ENCODE measurements around the gene FHIP1B.
"Not testable (repeated sequence)": the region's sequence is repeated elsewhere in the genome, so short reads cannot be mapped to it uniquely, and the experiment has no call there.

Gene FHIP1B

GRCh38 chr11:6258141-6258540, 23.7 kb upstream of the FHIP1B start:
- no peaks in the 10 kb centered on the region for H3K9me3 ChIP-seq
- no peak overlapping the region for H3K27ac ChIP-seq
- no peak for TF ChIP-seq CTCF (IDR thresholded peaks at IDR 0.05)
- H3K4me3 ChIP-seq (ENCODE audit: low read depth in 1 of 2, low read length in 1 of 2), result no peak overlapping the region
- H3K4me1 ChIP-seq (ENCODE audit: control insufficient read depth in 1 of 2, insufficient read depth in 1 of 2, low read depth in 1 of 2, low read length in 1 of 2), result peaks cover 13 to 15% of the 10 kb centered on the region in 2 experiments
- peaks cover 88% of the 10 kb centered on the region for H3K27me3 ChIP-seq
- H3K36me3 ChIP-seq, result no peaks in the 10 kb centered on the region

DNA sequence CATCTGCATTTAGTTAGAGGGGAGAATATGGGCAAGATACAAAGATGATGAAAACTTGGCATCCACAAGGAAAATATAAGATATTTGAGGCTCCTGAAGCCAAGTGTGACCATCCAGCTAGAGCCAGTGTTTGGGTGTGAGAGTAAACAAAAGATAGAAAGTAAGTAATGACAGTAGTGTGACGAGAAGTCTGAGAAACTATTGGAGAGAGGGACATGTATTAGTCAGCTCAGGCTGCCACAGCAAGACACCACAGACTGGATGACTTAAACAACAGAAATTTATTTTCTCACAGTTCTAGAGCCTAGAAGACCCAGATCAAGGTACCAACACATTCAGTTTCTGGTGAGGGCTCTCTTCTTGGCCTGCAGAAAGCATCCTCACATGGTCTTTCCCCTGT, 18.8 kb upstream of the FHIP1B start:
- no peak overlapping the region for H3K27ac ChIP-seq
- H3K27me3 ChIP-seq, result peaks cover 39% of the 10 kb centered on the region
- H3K4me1 ChIP-seq (ENCODE audit: control insufficient read depth in 1 of 2, insufficient read depth in 1 of 2, low read depth in 1 of 2, low read length in 1 of 2), result no peaks in the 10 kb centered on the region
- TF ChIP-seq CTCF (IDR thresholded peaks at IDR 0.05), result no peak
- no peaks in the 10 kb centered on the region for H3K36me3 ChIP-seq
- no peaks in the 10 kb centered on the region for H3K9me3 ChIP-seq
- H3K4me3 ChIP-seq (ENCODE audit: low read depth in 1 of 2, low read length in 1 of 2), result no peak overlapping the region

DNA sequence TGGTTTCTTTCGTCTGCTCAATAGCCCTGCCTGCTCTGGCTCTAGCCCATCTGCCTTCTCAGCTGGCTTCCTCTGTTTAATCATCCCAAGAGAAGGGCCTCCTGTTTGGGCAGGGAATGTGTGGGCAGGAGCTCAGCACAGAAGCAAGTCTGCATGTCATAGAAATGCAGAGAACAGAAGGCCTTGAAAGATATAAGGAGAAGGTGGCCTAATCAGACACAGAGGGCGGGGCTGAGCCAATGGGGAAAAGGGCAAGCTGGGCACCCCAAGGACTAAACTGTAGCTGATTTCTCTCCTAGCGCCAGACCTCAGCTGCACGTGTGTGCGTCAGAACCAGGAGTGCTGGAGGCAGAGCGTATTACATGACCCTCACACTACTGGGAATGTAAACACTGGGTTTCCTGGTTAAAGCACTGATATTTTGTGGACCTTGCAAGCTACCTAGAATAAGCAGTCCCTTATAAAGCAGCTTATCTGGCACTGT, 17.6 kb upstream of the FHIP1B start:
- H3K4me3 ChIP-seq (ENCODE audit: low read depth in 1 of 2, low read length in 1 of 2), result no peak overlapping the region
- H3K4me1 ChIP-seq (ENCODE audit: control insufficient read depth in 1 of 2, insufficient read depth in 1 of 2, low read depth in 1 of 2, low read length in 1 of 2), result no peaks in the 10 kb centered on the region
- no peaks in the 10 kb centered on the region for H3K9me3 ChIP-seq
- H3K36me3 ChIP-seq, result no peaks in the 10 kb centered on the region
- H3K27me3 ChIP-seq, result peaks cover 27% of the 10 kb centered on the region
- no peak for TF ChIP-seq CTCF (IDR thresholded peaks at IDR 0.05)
- no peak overlapping the region for H3K27ac ChIP-seq

- Histone ChIP-seq H3K4me1 (ENCODE audit: control insufficient read depth in 1 of 2, insufficient read depth in 1 of 2, low read depth in 1 of 2, low read length in 1 of 2) (no peaks in the 10 kb centered on the region), H3K9me3 (no peaks in the 10 kb centered on the region), H3K36me3 (no peaks in the 10 kb centered on the region), H3K27ac (no peak overlapping the region), H3K27me3 (peaks cover 19% of the 10 kb centered on the region), H3K4me3 (ENCODE audit: low read depth in 1 of 2, low read length in 1 of 2) (no peak overlapping the region)
- peak; percentile 82 for TF ChIP-seq CTCF (IDR thresholded peaks at IDR 0.05)
Measured at GRCh38 chr11:6251120-6251733, 16.8 kb upstream of the FHIP1B start.

DNA sequence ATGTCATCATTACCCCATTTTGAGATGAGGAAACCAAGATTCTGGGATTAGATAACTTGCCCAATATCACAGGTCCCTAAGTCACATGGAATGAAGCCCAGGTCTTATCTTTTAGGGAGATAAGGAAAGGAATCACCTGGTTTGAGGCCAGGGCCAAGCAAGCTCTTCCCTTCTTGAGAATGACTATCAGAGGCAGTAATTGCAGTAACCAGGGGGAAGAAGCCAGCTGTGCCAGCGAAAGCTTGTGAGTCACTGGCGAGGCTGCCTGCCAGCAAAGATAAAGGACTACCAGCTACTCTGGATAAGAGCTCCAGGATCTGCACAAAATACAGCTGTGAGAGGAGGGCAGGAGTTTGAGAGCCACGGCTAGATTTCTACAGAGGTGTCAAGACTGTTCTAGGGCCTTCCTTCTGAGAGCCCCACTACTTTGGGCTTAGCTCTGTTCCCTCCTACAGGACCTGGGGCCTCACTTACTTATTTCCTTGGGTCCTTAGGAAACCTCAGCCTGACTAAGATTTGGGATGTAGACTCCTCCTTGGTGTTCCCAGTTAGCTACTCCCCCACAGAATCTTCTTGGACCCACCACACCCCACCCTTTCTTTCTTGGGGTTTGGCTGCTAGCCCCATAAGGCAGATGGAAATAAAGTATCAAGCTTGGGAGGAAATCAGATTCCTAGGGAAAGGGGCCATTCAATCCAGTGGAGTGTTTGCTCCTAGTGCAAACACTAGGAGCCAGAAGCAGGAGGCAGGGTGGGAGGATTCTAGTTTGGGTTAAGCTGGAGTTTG, 15.5 kb upstream of the FHIP1B start:
- Histone ChIP-seq H3K4me3 (ENCODE audit: low read depth in 1 of 2, low read length in 1 of 2) (no peak overlapping the region), H3K9me3 (no peaks in the 10 kb centered on the region), H3K27me3 (peaks cover 6% of the 10 kb centered on the region), H3K36me3 (no peaks in the 10 kb centered on the region), H3K4me1 (ENCODE audit: control insufficient read depth in 1 of 2, insufficient read depth in 1 of 2, low read depth in 1 of 2, low read length in 1 of 2) (no peaks in the 10 kb centered on the region), H3K27ac (no peak overlapping the region)
- TF ChIP-seq CTCF (IDR thresholded peaks at IDR 0.05), result no peak

DNA sequence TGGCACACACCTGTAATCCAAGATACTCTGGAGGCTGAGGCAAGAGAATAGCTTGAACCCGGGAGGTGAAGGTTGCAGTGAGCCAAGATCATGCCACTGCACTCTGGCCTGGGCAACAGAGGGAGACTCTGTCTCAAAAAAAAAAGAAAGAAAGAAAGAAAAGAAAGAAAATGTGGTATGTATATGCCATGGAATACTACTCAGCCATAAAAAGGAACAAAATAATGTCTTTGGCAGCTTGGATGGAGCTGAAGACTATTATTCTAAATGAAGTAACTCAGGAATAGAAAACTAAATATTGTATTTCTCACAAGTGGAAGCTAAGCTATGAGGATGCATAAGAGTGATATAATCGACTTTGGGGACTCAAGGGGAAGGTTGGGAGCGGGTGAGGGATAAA, 14.5 kb upstream of the FHIP1B start:
- H3K27ac ChIP-seq; H3K27me3 ChIP-seq; H3K4me1 ChIP-seq (ENCODE audit: control insufficient read depth in 1 of 2, insufficient read depth in 1 of 2, low read depth in 1 of 2, low read length in 1 of 2); H3K4me3 ChIP-seq (ENCODE audit: low read depth in 1 of 2, low read length in 1 of 2); H3K36me3 ChIP-seq; H3K9me3 ChIP-seq: not testable (repeated sequence)
